ENCODE data around the gene DELE1. TPM values are rescaled to one million over a fixed set of nuclear protein-coding genes. Genes with fewer than 3 reads are reported as not detected.

DELE1 gene
- total and polyA plus RNA-seq, 4 donors, result 23.2 to 49.0 (median 40.3) TPM

- Histone ChIP-seq H3K9ac (ENCODE audit: low read depth in 1 of 2, low read length in 2 of 2) (peak overlapping the region in 1 of 2 donors; percentile 11), H3K9me3 (ENCODE audit: control insufficient read depth in 4 of 4, low read length in 3 of 4) (no peaks in the 10 kb centered on the region), H3K36me3 (ENCODE audit: control insufficient read depth in 4 of 4, insufficient read depth in 3 of 4, low read depth in 1 of 4, low read length in 3 of 4) (peaks cover 0 to 2% (median 0%) of the 10 kb centered on the region in 4 donors), H3K4me1 (ENCODE audit: control insufficient read depth in 4 of 4, insufficient read depth in 4 of 4, low read length in 3 of 4) (peaks cover 5 to 38% (median 28%) of the 10 kb centered on the region in 4 donors), H3K27ac (ENCODE audit: low read depth in 1 of 2, low read length in 2 of 2) (peak overlapping the region; percentile 83), H3K4me3 (ENCODE audit: low read depth in 1 of 3, low read length in 3 of 3) (peak overlapping the region; percentile 32 to 49 (median 46)), H3K27me3 (ENCODE audit: control insufficient read depth in 4 of 4, insufficient read depth in 4 of 4, low read length in 3 of 4) (no peaks in the 10 kb centered on the region)
- no peak for TF ChIP-seq FOXA1 (IDR thresholded peaks at IDR 0.05)
- TF ChIP-seq RAD21 (IDR thresholded peaks at IDR 0.05), result peak in 1 of 2 donors; percentile 8
- peak; percentile 38 for TF ChIP-seq MAX (IDR thresholded peaks at IDR 0.05)
- TF ChIP-seq CTCF (IDR thresholded peaks at IDR 0.05; ENCODE audit: low read depth, low read length, missing input control), result no peak
- TF ChIP-seq FOXA2 (IDR thresholded peaks at IDR 0.05), result no peak
- peak; percentile 59 to 65 for TF ChIP-seq HNF4A (conservative IDR thresholded peaks at IDR 0.05)
- peak; percentile 31 for TF ChIP-seq ZBTB33 (IDR thresholded peaks at IDR 0.05)
- TF ChIP-seq, protein P1, sequence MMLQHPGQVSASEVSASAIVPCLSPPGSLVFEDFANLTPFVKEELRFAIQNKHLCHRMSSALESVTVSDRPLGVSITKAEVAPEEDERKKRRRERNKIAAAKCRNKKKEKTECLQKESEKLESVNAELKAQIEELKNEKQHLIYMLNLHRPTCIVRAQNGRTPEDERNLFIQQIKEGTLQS (IDR thresholded peaks at IDR 0.05), result no peak
- TF ChIP-seq RXRA (IDR thresholded peaks at IDR 0.05), result peak; percentile 58 to 65
- peak in 1 of 2 donors; percentile 16 for TF ChIP-seq GABPA (IDR thresholded peaks at IDR 0.05 in 1 of 2, conservative IDR thresholded peaks at IDR 0.05 in 1 of 2)
- peak in 1 of 2 donors; percentile 44 for TF ChIP-seq JUND (IDR thresholded peaks at IDR 0.05)
- peak; percentile 74 for TF ChIP-seq SP1 (IDR thresholded peaks at IDR 0.05)
- peak; percentile 65 for TF ChIP-seq TAF1 (conservative IDR thresholded peaks at IDR 0.05)
- TF ChIP-seq YY1 (IDR thresholded peaks at IDR 0.05), result no peak
- TF ChIP-seq HNF4G (IDR thresholded peaks at IDR 0.05), result no peak
- TF ChIP-seq NR2F2 (IDR thresholded peaks at IDR 0.05), result peak; percentile 67
- TF ChIP-seq REST (IDR thresholded peaks at IDR 0.05), result no peak
- 55% methylated on average over 4 of the region's 4 CpGs for WGBS
- no peak for DNase-seq (ENCODE audit: low spot score)
Measured at GRCh38 chr5:141966275-141966962, 42.7 kb downstream of the DELE1 start.

Measured in liver (tissue), 9 donors.